Subcutaneous adipose tissue (tissue), 4 donors: ENCODE results near the gene CYB561A3. TPM values are rescaled to one million over a fixed set of nuclear protein-coding genes. Genes with fewer than 3 reads are reported as not detected.

ENCODE experiments used
- CTCF ChIP-seq: fragments of 450-650 bp; IDR thresholded peaks from one replicate; pipeline ENCODE4 v1.5.1; 2016; ENCODE audit warnings: low read depth, mild to moderate bottlenecking, control low read depth, antibody characterized with exemption, moderate library complexity
- total RNA-seq, 4 donors: library from RNA; depleted of rRNA; stranded (reverse); fragments of >200 nt; gene quantifications; one replicate each; pipeline ENCODE4 v1.1.0, GENCODE V29; 2016

The CYB561A3 gene
- total RNA-seq, 4 donors from 2014 or later: 22.0 to 43.0 (median 34.2) TPM

GRCh38 chr11:61336171-61336935 is 25.3 kb downstream of the CYB561A3 start:
- no peak for TF ChIP-seq CTCF

- TF ChIP-seq CTCF: no peak
Observed at GRCh38 chr11:61335355-61335710, 26.3 kb downstream of the CYB561A3 start.

- no peak for TF ChIP-seq CTCF
Observed at GRCh38 chr11:61334434-61335354, 27.0 kb downstream of the CYB561A3 start.

- TF ChIP-seq CTCF: no peak
Observed at GRCh38 chr11:61333550-61334433, 27.9 kb downstream of the CYB561A3 start.

GRCh38 chr11:61332797-61333549 is 28.7 kb downstream of the CYB561A3 start, which contains the start of the genes DDB1 and TKFC:
Gene DDB1 (minus strand): TSS chr11:61333105. CDS start chr11:61332968, 137 bp downstream.
Gene TKFC (plus strand): TSS chr11:61333228. CDS start chr11:61334729, 1,501 bp downstream.
- no peak for TF ChIP-seq CTCF

GRCh38 chr11:61332281-61332796 is 29.3 kb downstream of the CYB561A3 start:
- no peak for TF ChIP-seq CTCF
